Ramos (cell line): ENCODE data around the gene PHACTR3.

ENCODE experiments used
- in situ Hi-C: fragments of 300-500 bp; cut with MboI; formaldehyde crosslinking; loops from one replicate; pipeline ENCODE4 v1.14.3; 2022; ENCODE audit warnings: low sequenced_read_pairs; ENCODE audit not compliant: unreplicated experiment

Gene PHACTR3

DNA sequence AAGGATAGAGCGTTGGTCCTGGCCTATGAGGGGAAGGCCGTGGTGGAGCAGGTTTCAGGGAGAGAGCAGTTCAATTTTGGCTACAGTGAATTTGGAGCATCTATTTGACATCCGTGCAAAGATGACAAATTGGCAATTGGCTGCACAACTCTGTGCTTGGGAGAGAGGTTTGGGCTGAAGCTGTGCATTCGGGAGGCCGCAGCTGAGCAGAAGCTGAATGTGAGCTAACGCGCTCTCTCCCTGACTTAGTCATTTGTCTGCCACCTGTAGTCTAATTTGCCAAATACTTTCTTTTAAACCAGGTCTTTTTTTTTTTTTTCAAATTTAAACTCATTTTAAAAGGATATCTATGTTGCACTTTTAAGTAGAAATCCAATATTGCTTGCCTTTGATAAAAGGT is 78.8 kb downstream of the PHACTR3 start:
- in situ Hi-C loops = no loop called here

DNA sequence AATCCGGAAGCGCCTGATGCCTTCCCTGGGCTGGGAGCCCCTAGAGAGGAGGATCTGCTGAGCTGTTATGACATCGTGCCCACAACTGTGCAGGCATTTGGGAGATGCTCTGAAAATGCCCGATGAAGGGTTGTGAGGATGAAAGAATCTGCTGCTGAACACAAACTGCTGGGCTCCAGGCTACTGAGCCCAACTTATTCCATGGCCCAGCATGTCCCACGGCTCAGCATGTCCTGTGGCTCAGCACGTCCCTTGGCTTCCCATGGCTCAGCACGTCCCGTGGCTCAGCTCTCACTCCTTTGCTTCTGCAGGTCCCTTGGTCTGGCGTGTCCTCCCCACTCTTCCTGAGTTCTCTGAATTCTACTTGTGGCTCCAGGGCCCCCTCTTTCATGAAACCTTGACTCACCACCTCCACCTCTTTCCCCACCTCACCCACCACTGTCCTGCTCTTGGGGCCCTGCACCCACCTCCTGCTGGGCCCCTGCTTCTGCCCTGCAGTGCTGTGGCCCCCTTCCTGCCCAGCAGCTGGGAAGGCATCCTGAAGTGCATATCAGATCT is 80.4 kb downstream of the PHACTR3 start:
- in situ Hi-C loops = no loop called here

DNA sequence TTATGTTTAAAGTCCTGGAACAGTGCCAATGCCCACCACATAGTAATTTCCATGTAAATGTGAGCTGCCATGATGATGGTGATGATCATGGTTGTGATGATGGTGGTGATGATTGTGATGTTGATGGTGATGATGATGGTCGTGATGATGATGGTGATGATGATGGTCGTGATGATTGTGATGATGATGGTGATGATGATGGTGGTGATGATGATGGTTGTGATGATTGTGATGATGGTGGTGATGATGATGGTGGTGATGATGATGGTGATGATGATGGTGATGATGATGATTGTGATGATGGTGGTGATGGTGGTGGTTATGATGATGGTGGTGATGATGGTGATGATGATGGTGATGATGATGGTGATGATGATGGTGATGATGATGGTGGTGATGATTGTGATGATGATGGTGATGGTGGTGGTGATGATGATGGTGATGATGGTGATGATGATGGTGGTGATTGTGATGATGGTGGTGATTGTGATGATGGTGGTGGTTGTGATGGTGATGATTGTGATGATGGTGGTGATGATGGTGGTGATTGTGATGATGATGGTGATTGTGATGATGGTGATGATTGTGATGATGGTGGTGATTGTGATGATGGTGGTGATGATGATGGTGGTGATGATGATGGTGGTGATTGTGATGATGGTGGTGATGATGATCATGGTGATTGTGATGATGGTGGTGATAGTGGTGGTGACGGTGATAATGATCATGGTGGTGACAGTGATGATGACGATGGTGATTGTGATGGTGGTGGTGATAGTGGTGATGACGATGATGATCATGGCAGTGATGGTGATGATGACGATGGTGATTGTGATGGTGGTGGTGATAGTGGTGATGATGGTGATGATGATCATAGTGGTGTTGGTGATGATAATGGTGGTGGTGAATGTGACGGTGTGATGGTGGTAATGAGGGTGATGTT is 82.3 kb downstream of the PHACTR3 start:
- in situ Hi-C loops = no loop called here

DNA sequence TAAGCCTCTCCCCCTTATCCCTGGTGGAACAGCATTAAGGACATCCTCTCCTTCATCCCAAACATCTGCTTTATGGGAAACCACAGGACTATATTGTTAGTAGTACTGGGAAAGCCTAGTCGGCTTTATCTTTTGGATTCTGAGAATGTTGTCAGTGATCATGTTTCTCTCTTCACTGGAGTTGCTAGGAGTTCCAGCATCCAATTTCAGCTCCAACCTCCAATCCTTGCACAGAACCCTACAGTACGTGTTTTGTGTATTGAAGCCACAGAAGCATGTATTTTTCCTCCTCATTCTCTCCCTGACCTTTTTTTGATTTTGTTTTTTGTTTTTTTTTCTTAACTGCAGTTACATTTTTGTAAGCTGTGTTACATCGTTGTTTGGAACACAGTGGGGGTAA is 84.0 kb downstream of the PHACTR3 start:
- in situ Hi-C loops = no loop called here

DNA sequence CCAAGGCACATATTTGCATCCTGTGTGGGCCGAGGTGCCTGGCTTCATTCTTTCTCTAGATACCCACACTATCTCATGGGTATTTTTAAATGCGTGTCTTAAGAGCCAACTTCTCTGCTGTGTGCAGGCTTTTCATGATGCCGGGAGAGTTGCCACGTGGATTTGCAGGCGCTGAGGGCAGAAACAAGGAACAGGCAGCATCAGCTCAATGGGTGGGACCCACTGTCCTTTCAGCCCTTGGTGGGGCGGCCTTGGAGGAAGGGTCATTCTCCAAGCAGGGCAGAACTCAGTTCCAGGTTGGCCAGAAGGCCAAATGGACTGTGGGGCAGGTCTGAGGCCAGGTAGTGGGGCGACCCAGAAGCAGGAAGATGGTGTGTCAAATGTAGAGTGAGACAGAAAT is 84.7 kb downstream of the PHACTR3 start:
- in situ Hi-C loops = no loop called here

DNA sequence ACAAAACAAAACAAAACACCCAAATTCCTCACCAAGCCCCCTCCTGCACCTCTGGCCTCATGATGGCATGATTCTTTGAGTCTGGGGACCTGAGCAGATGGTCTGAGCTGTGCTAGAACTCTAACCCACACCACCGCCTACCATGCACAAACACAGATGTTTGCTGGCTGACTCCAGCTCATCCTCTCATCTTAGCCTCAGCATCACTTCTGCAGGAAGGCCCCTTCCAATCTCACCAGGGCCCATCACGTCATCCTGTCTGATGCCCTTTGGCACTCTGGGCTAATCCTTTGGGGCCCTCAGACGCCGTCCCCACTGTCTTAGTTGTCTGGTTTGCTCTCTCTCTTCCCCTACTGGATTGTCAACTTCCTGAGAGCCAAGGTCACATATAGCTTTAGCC is 85.8 kb downstream of the PHACTR3 start:
- in situ Hi-C loops = no loop called here

DNA sequence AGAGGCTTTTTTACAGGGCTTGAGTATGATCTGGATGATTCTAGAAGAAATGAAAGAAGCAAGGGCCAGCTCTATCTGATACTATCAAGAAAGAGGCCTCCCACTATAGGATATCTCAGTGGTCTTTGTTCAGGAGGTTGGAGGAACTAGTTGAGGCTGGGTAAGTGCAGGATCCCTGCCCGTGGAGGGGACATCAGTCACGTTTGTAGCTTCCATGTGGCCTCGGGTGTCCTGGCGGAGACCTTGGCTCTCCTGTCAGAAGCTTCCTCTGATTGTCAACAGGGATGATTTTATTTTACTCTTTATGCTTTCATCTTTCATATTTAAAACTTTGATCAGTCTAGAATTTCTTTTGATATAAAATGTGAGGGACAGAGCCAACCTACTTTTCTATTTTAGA is 86.6 kb downstream of the PHACTR3 start:
- in situ Hi-C loops = no loop called here

DNA sequence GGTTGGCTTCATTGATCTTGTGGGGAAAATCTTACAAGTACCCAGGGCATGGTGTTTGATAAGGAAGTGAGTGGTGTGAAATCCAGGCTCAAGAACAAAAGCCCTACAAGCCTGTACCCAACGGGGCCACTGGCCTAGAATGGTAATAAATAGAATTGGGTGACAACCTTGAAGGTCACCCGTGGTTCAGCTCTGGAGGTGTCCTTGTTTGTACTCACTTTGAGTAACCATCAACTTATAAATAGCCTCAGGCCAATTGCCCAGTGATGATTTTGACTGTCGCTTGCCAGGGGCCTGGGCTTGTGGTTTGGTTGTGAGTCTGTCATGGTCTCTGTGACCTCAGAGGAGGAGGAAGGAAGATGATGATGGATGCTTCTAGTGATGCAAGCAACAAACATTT is 87.8 kb downstream of the PHACTR3 start:
- in situ Hi-C loops = no loop called here

DNA sequence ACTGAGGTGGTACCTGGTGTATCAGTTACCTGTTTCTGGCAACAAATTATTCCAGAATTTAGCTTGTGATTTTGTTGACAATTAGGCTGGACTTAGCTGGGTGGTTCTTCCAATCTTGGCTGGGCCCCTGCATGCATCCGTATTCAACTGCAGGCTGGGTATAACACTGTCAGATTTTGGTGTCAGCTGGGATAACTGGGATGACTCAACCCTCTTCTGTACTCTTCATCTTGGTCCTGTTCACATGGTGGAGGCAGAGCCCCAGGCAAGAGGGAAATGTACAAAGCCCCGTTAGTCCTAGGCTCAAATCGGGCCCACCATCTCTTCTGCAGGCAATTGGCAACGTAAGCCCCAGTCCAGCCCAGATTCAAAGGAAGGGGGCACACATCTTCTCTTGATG is 89.2 kb downstream of the PHACTR3 start:
- in situ Hi-C loops = no loop called here

DNA sequence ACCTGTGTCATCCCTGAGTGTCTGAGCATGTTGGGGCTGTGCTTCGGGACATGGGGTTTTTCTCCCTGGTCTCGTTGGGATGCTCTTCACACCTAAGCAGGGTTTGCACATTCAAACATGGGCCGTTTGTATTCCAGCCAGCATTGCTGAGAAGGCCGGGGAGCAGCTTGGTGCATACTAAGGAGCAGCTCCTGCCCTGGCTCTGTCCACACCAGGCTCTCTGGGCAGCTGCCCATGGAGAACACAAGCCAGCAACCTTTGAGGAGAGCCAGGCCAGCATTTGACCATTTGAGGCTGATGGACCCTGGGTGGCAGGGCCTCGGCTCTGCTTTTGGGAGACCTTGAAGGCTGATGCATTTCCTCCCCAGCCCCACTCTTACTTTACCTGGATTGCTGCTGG is 92.1 kb downstream of the PHACTR3 start:
- in situ Hi-C loops = no loop called here

DNA sequence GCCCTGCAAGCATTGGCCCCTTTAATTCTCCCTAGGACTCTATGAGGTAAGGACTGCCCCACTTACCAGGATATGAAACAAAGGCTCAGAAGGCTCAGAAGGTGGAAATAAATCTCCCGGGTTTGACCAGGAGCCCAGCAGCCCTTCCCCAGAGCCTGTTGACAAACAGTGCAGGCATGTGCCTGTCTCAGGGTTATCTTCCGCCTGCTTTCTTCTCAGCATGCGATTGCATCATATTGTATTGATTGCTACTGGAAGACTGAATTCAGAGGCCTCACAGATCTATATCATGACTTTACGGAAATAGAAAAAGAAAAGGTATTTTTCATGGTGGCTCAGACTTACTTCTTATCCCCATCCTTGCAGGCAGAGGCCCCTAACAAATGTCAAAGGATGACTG is 92.7 kb downstream of the PHACTR3 start:
- in situ Hi-C loops = no loop called here

DNA sequence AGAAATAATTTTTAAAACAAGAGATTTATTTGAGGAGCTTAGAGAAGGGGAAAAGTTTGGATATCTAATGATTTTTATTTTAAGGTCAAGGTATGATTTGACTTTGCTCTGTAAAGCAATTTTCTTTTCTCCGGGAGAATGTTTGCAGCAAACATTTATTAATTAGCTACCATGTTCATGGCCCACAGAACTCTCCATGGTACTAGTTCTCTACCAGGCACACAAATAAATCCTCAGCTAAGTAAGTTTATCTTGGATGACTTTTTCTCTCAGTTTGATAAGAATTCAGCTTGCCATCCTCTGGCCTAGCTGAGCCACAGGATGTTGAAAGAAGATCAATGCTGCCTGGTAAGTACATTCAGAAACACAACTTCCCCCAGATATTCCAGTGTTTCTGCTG is 94.3 kb downstream of the PHACTR3 start:
- in situ Hi-C loops = no loop called here

DNA sequence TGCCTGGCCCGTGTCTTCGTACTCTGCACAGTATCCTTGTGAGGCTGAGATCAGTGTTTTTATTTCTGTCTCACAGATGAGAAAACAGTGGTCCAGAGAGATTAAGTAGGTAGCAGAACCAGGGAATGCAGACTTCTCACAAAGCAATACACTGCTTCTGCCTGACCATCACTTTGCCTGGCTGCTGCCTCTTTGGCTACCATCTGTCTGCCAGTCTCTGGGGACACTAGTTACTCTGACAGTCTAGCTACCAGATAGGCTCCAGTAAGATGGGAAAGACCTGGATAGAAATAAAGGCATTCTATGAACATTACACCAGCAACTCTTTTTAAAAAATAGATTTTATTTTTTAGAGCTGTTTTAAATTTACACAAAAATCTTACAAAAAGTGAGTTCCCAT is 96.9 kb downstream of the PHACTR3 start:
- in situ Hi-C loops = no loop called here

DNA sequence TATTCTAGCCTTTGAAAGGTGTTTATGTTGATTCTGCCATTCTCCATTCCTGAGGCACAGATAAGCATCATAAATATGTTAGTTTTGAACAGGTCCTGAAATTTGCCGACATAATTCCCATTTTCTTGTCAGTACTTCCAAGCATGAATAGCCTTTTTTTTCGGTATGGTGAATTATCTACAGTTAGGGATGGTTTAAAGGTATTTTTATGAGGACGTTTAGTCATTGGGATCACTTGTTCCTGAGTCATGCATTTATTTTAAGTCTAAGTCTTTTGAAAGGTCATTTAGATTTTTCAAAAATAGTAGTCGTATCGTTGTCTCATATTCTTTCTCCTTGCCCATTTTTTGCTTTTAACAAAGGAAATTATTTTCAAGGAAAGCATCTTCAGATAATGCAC is 98.7 kb downstream of the PHACTR3 start:
- in situ Hi-C loops = no loop called here

DNA sequence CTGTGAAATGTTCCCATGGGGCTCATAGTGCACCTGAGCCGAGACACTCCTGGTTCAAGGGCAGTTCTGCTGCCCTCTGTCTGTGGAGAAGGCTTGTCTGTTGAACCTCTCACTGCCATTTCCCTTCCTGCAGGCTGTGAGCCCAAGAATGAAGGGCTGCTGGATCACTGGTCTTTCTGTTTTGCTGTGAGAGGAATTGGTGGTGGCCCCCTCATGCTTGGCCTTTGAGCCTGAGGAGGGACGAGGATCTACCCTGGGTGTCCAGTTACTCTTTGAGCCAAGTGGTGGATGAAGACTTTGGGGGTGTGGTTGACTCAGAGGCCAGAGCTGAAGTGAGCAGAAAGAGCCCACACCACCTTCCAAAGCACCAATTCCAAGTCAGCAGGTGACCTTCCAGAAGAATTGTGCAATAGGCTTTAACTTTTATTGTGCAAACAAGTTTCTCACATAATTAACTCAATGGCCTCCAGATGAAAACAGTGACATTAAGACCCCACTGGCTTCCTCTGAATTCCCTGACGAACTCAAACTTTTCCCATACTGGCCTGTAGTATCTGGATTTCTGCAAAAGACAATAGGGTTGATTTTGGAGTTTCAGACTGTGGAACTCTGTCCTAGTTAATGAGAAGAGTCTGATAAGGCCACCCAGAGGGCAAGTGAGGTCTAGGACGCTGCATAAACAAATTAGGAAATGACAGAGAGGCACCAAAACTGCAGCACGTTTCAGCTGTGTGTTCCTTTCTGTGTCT is 101.5 kb downstream of the PHACTR3 start:
- in situ Hi-C loops = no loop called here

DNA sequence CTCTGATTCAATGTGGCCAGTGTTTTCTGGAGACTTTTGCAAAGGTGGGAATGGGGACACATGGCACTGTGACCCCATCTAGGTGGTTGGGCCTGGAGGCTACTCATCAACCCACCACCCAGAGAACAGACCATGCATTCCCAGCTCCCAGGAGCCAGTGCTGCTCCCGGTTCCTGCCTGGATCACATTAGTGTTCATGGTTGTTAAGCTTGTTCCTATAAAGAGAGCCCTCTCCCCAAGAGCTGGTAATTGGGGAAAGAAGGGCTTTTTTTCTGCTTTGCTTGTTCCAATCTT is 102.0 kb downstream of the PHACTR3 start:
- in situ Hi-C loops = no loop called here

DNA sequence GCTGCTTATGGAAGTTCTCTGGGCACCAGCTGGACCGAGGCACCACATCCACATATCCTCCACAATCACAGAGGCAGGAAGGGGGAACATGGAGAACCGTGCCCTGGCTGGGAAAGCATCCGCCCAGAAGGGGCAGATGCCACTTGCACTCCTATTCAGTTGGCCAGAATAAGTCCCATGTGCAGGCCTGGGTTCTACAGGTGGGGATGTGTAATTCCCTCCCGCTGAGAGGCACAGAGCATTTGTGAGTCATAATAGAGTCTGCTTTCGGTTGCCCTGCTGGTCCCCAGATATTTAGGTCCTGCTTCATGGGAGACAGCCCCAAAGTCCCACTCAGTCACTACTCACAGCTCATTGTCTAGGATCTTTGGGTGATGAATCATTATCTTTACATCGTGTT is 104.0 kb downstream of the PHACTR3 start:
- in situ Hi-C loops = no loop called here

DNA sequence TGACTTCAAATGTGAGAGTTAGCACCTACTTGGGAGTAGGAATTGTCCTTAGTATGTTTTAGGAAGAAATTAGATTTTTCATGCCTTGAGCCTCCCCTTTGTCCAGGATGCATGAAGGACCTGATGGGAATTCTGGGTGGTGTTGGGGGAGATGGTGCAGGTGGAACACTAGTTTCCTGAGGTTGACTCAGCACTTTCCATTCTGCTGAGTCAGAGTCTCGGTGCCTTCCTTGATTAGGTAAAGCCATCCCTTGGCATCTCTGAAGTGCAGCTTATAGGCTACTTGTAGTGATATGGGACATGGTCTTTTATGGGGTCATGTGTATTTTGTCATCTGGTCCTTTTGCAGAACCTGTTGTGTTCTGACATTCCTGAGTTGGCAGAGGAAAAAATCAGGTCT is 105.3 kb downstream of the PHACTR3 start:
- in situ Hi-C loops = no loop called here

DNA sequence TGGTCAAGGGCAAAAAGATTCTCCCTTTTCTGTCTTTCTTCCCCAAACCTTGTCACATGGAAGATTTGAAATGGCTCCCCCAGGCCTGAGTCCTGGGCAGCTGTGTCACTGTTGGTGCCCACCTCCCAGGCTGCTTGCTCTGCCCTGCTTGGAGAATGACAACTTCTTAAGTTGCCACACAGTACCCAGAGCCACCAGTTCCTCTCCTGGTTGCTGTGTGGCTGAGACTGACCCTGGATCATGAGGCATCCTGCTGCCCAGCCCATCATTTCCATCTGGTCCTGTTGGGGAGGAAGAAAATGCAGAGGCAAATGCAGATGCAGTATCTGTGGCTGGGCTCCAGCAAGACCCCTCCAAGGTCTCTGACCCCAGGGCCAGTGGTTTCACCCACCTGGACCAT is 113.7 kb downstream of the PHACTR3 start:
- in situ Hi-C loops = no loop called here

DNA sequence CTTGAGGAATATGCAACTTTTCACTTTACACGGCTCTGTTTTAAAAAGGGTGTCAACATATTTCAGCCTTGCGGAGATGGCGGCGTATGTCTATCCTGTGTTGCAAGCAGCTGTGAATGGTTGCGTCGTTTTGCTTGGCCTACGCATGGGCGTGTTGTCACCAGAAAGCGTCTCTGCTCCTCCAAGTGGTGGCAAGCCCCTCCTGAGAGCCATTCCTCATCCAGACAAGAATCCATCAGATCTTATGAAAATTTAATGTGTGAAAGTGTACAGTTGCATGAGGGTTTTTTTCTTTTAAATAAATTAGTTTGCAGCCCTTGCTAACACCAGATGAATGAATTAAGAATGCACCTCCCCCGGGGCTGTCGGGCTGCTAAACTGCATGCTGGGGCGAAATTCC is 114.4 kb downstream of the PHACTR3 start:
- in situ Hi-C loops = no loop called here

DNA sequence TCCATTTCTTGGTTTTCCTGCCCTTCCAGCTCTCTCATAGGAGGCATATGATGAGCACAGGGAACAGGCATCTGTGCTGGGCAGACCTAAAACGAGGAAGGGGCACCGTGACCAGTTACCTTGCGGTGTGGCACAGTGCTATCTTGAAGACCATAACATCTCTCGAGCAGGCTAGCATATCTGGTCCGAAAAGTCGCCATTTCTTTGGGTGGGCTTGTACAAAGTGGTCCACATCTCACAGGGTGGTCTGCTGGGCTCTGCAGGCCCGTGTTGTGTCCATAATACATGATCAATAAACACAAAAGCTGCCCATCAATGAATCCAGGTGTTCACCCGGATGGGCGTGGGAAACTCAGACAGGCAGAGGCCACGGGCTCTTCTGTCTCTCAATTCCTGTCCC is 115.7 kb downstream of the PHACTR3 start:
- in situ Hi-C loops = no loop called here

DNA sequence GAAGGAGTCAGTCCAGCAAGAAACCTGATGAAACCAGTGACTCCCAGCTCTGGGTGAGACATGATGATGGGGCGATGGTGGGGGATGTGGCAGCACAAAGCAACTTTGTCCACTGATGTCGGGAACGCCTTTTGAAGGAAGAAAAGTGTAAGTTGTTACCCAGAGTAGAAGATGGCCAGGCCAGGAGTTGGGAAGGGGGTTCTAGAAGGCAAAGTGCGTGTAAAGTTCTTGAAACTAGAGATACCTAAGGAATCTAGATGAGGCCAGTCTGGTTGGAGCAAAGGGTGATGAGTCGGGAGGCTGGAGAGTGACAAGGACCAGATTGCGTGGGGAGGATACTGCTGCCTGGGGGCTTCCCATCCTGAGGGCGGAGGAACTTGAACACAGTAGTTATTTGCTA is 117.0 kb downstream of the PHACTR3 start:
- in situ Hi-C loops = no loop called here
